Keratinocyte (primary cell): ENCODE measurements around the gene GNA14.

Experiments used
- EZH2 ChIP-seq: IDR thresholded peaks from one replicate; pipeline ENCODE4 v1.6.1; 2012; ENCODE audit warnings: inconsistent platforms, mild to moderate bottlenecking, low read length, moderate library complexity
- TF ChIP-seq, protein P1 (sequence below), 3 experiments: IDR thresholded peaks in 1 of 3; conservative IDR thresholded peaks in 1 of 3; optimal IDR thresholded peaks in 1 of 3; 2 replicates in 2 of 3; 3 replicates in 1 of 3; pipeline versions ENCODE3 to v1.5.1; 2011; ENCODE audit warnings: low read length in 3 of 3, mild to moderate bottlenecking in 3 of 3, moderate library complexity in 2 of 3, control low read depth in 1 of 3, inconsistent platforms in 1 of 3; ENCODE audit not compliant: insufficient read depth in 2 of 3; ENCODE audit errors: extremely low read depth in 1 of 3

GRCh38 chr9:77422969-77423368, 225.2 kb downstream of the GNA14 start:
- TF ChIP-seq, protein P1, sequence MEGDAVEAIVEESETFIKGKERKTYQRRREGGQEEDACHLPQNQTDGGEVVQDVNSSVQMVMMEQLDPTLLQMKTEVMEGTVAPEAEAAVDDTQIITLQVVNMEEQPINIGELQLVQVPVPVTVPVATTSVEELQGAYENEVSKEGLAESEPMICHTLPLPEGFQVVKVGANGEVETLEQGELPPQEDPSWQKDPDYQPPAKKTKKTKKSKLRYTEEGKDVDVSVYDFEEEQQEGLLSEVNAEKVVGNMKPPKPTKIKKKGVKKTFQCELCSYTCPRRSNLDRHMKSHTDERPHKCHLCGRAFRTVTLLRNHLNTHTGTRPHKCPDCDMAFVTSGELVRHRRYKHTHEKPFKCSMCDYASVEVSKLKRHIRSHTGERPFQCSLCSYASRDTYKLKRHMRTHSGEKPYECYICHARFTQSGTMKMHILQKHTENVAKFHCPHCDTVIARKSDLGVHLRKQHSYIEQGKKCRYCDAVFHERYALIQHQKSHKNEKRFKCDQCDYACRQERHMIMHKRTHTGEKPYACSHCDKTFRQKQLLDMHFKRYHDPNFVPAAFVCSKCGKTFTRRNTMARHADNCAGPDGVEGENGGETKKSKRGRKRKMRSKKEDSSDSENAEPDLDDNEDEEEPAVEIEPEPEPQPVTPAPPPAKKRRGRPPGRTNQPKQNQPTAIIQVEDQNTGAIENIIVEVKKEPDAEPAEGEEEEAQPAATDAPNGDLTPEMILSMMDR (optimal IDR thresholded peaks at IDR 0.05 in 1 of 3, IDR thresholded peaks at IDR 0.05 in 1 of 3, conservative IDR thresholded peaks at IDR 0.05 in 1 of 3; ENCODE audit: extremely low read depth in 1 of 3, insufficient read depth in 2 of 3, low read length in 3 of 3), result no peak
- TF ChIP-seq EZH2, result no peak
